ENCODE measurements around the gene BHMT2. TPM values are rescaled to one million over a fixed set of nuclear protein-coding genes. Genes with fewer than 3 reads are reported as not detected.

Gene BHMT2
- total and polyA plus RNA-seq, 5 donors from 2014 or later: not detected

DNA sequence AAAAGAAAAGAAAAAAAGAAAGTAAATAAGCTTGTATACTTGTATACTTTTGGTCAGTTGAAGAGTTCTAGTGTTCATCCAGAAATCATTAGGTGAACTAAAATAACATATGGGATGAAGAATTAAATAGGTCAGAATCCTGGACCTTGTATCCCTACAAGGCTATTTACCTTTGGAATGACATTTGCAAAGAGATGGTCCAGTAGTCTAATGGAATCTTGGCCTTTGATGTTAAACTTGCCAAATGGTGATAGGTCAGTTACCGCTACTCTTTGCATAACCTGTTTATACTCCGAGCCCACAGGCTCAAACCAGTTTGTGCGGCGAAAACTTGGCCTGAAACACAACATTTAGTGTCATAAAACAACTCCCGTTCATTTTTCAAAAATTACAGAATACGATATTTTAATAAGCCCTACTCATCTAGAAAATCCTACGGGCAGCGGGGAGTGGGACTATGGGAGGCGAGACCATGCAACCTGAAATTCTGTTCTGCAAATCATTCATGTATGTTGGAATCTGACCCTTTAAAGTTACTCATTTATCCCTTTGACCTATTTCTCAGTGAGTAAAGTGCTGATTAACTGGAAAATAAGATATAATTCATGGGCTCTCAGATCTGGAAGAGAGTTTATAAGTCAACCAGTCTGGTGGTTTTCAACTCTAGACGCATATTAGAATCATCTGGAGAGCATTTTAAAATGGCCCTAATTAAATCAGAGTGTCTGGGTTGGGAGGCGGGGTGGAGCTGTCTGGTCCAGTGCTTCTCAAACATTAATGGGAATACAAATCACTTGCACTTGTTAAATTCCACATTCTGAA, 38.7 kb upstream of the BHMT2 start:
- Histone ChIP-seq H3K36me3 (ENCODE audit: control insufficient read depth, insufficient read depth, low read length) (no peaks in the 10 kb centered on the region), H3K4me3 (ENCODE audit: low read depth, low read length) (no peak overlapping the region), H3K9me3 (ENCODE audit: control insufficient read depth in 2 of 2, low read length in 2 of 2) (no peaks in the 10 kb centered on the region), H3K27ac (ENCODE audit: insufficient read depth, low read length, poor library complexity, severe bottlenecking) (no peak overlapping the region), H3K27me3 (ENCODE audit: control insufficient read depth, insufficient read depth, low read length) (no peaks in the 10 kb centered on the region), H3K4me1 (ENCODE audit: control insufficient read depth, insufficient read depth, low read length, poor library complexity, severe bottlenecking) (no peaks in the 10 kb centered on the region)
- DNase-seq: no peak
- Mint-ChIP-seq H3K36me3 (no peaks in the 10 kb centered on the region), H3K27me3 (peaks cover 4% of the 10 kb centered on the region), H3K27ac (peak overlapping the region in 1 of 3 donors; percentile 56), H3K9me3 (no peaks in the 10 kb centered on the region), H3K4me1 (no peaks in the 10 kb centered on the region), H3K4me3 (no peak overlapping the region)
- no peak for ATAC-seq (ENCODE audit: low read depth in 2 of 2)

DNA sequence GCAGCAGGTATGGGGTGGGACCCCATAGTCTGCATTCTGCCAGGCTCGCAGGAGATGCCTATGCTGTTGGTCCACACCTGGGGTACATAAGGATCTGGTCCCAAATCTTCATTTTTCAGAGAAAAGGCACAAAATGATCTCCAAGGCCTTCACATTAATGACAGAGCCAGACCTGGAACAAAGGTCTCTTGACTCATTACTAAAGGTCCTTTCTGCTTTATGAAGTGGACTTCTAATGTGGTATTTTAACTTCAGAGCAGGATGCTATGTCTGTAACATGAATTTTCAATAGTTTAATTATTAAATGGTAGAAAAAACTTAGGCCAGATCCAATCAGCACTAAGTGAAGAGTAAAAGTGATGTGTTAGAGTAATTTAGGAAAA, 38.1 kb upstream of the BHMT2 start:
- Histone ChIP-seq H3K9me3 (ENCODE audit: control insufficient read depth in 2 of 2, low read length in 2 of 2) (no peaks in the 10 kb centered on the region), H3K27ac (ENCODE audit: insufficient read depth, low read length, poor library complexity, severe bottlenecking) (no peak overlapping the region), H3K27me3 (ENCODE audit: control insufficient read depth, insufficient read depth, low read length) (no peaks in the 10 kb centered on the region), H3K36me3 (ENCODE audit: control insufficient read depth, insufficient read depth, low read length) (no peaks in the 10 kb centered on the region), H3K4me3 (ENCODE audit: low read depth, low read length) (no peak overlapping the region), H3K4me1 (ENCODE audit: control insufficient read depth, insufficient read depth, low read length, poor library complexity, severe bottlenecking) (no peaks in the 10 kb centered on the region)
- Mint-ChIP-seq H3K36me3 (no peaks in the 10 kb centered on the region), H3K27me3 (peaks cover 4% of the 10 kb centered on the region), H3K4me1 (no peaks in the 10 kb centered on the region), H3K4me3 (no peak overlapping the region), H3K9me3 (no peaks in the 10 kb centered on the region), H3K27ac (no peak overlapping the region)
- ATAC-seq (ENCODE audit: low read depth in 2 of 2) (no peak), DNase-seq (no peak)

- H3K27ac ChIP-seq (ENCODE audit: insufficient read depth, low read length, poor library complexity, severe bottlenecking): no peak overlapping the region
- no peaks in the 10 kb centered on the region for H3K36me3 ChIP-seq (ENCODE audit: control insufficient read depth, insufficient read depth, low read length)
- H3K27me3 ChIP-seq (ENCODE audit: control insufficient read depth, insufficient read depth, low read length): no peaks in the 10 kb centered on the region
- H3K4me3 Mint-ChIP-seq: no peak overlapping the region
- no peaks in the 10 kb centered on the region for H3K36me3 Mint-ChIP-seq
- H3K4me1 Mint-ChIP-seq: no peaks in the 10 kb centered on the region
- no peaks in the 10 kb centered on the region for H3K9me3 Mint-ChIP-seq
- no peaks in the 10 kb centered on the region for H3K4me1 ChIP-seq (ENCODE audit: control insufficient read depth, insufficient read depth, low read length, poor library complexity, severe bottlenecking)
- H3K9me3 ChIP-seq (ENCODE audit: control insufficient read depth in 2 of 2, low read length in 2 of 2): peaks cover 0 to 5% of the 10 kb centered on the region in 2 experiments
- ATAC-seq (ENCODE audit: low read depth in 2 of 2) (no peak), DNase-seq (no peak)
- H3K27me3 Mint-ChIP-seq: peaks cover 4% of the 10 kb centered on the region
- H3K4me3 ChIP-seq (ENCODE audit: low read depth, low read length): no peak overlapping the region
- H3K27ac Mint-ChIP-seq: no peak overlapping the region
Observed at GRCh38 chr5:79032031-79032695, 37.4 kb upstream of the BHMT2 start.

GRCh38 chr5:79032782-79033181, 36.8 kb upstream of the BHMT2 start:
- Histone ChIP-seq H3K27me3 (ENCODE audit: control insufficient read depth, insufficient read depth, low read length) (no peaks in the 10 kb centered on the region), H3K27ac (ENCODE audit: insufficient read depth, low read length, poor library complexity, severe bottlenecking) (no peak overlapping the region), H3K4me3 (ENCODE audit: low read depth, low read length) (no peak overlapping the region), H3K36me3 (ENCODE audit: control insufficient read depth, insufficient read depth, low read length) (no peaks in the 10 kb centered on the region), H3K9me3 (ENCODE audit: control insufficient read depth in 2 of 2, low read length in 2 of 2) (peaks cover 0 to 9% of the 10 kb centered on the region in 2 experiments), H3K4me1 (ENCODE audit: control insufficient read depth, insufficient read depth, low read length, poor library complexity, severe bottlenecking) (no peaks in the 10 kb centered on the region)
- no peak for DNase-seq
- no peaks in the 10 kb centered on the region for H3K36me3 Mint-ChIP-seq
- H3K4me3 Mint-ChIP-seq: no peak overlapping the region
- H3K4me1 Mint-ChIP-seq: no peaks in the 10 kb centered on the region
- no peaks in the 10 kb centered on the region for H3K9me3 Mint-ChIP-seq
- no peak for ATAC-seq (ENCODE audit: low read depth in 2 of 2)
- no peak overlapping the region for H3K27ac Mint-ChIP-seq
- peaks cover 4% of the 10 kb centered on the region for H3K27me3 Mint-ChIP-seq

- no peaks in the 10 kb centered on the region for H3K27me3 ChIP-seq (ENCODE audit: control insufficient read depth, insufficient read depth, low read length)
- no peaks in the 10 kb centered on the region for H3K9me3 Mint-ChIP-seq
- H3K36me3 ChIP-seq (ENCODE audit: control insufficient read depth, insufficient read depth, low read length): no peaks in the 10 kb centered on the region
- H3K4me3 Mint-ChIP-seq: no peak overlapping the region
- H3K4me1 ChIP-seq (ENCODE audit: control insufficient read depth, insufficient read depth, low read length, poor library complexity, severe bottlenecking): no peaks in the 10 kb centered on the region
- H3K36me3 Mint-ChIP-seq: no peaks in the 10 kb centered on the region
- no peak overlapping the region for H3K4me3 ChIP-seq (ENCODE audit: low read depth, low read length)
- no peak for DNase-seq
- H3K27me3 Mint-ChIP-seq: peaks cover 7% of the 10 kb centered on the region
- H3K27ac Mint-ChIP-seq: no peak overlapping the region
- H3K4me1 Mint-ChIP-seq: no peaks in the 10 kb centered on the region
- ATAC-seq (ENCODE audit: low read depth in 2 of 2): no peak
- H3K9me3 ChIP-seq (ENCODE audit: control insufficient read depth in 2 of 2, low read length in 2 of 2): peaks cover 0 to 9% of the 10 kb centered on the region in 2 experiments
- H3K27ac ChIP-seq (ENCODE audit: insufficient read depth, low read length, poor library complexity, severe bottlenecking): no peak overlapping the region
Observed at GRCh38 chr5:79035237-79035636, 34.3 kb upstream of the BHMT2 start.

- no peaks in the 10 kb centered on the region for H3K4me1 ChIP-seq (ENCODE audit: control insufficient read depth, insufficient read depth, low read length, poor library complexity, severe bottlenecking)
- no peak overlapping the region for H3K4me3 ChIP-seq (ENCODE audit: low read depth, low read length)
- no peaks in the 10 kb centered on the region for H3K27me3 ChIP-seq (ENCODE audit: control insufficient read depth, insufficient read depth, low read length)
- no peak overlapping the region for H3K27ac ChIP-seq (ENCODE audit: insufficient read depth, low read length, poor library complexity, severe bottlenecking)
- ATAC-seq (ENCODE audit: low read depth in 2 of 2): no peak
- Mint-ChIP-seq H3K27ac (no peak overlapping the region), H3K9me3 (no peaks in the 10 kb centered on the region), H3K4me1 (no peaks in the 10 kb centered on the region), H3K27me3 (peaks cover 9% of the 10 kb centered on the region), H3K36me3 (no peaks in the 10 kb centered on the region), H3K4me3 (no peak overlapping the region)
- no peak for DNase-seq
- H3K9me3 ChIP-seq (ENCODE audit: control insufficient read depth in 2 of 2, low read length in 2 of 2): peaks cover 0 to 9% of the 10 kb centered on the region in 2 experiments
- no peaks in the 10 kb centered on the region for H3K36me3 ChIP-seq (ENCODE audit: control insufficient read depth, insufficient read depth, low read length)
Observed at GRCh38 chr5:79036769-79037168, 32.8 kb upstream of the BHMT2 start.

DNA sequence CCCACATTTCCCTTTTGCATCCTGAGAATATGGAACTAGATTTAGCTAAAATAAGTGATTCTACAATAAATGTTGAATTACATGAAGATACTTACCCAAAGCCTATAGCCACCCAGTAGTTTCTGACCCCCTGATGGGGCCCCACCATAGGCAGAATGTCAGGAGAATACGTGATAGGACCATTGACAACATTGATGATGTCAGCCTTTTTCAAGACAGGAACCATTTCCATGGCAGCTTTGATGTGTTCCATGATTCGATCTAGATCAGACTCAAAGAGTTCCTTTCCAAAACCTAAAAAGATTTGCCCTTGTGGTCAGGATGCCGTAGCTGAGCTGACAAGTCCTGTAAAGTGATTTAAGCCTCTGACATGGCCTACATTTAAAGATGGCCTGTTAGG, 27.4 kb upstream of the BHMT2 start:
- no peaks in the 10 kb centered on the region for H3K4me1 Mint-ChIP-seq
- no peak overlapping the region for H3K4me3 ChIP-seq (ENCODE audit: low read depth, low read length)
- no peaks in the 10 kb centered on the region for H3K4me1 ChIP-seq (ENCODE audit: control insufficient read depth, insufficient read depth, low read length, poor library complexity, severe bottlenecking)
- H3K27ac ChIP-seq (ENCODE audit: insufficient read depth, low read length, poor library complexity, severe bottlenecking): no peak overlapping the region
- H3K27ac Mint-ChIP-seq: no peak overlapping the region
- DNase-seq (no peak), ATAC-seq (ENCODE audit: low read depth in 2 of 2) (no peak)
- H3K36me3 ChIP-seq (ENCODE audit: control insufficient read depth, insufficient read depth, low read length): no peaks in the 10 kb centered on the region
- H3K9me3 ChIP-seq (ENCODE audit: control insufficient read depth in 2 of 2, low read length in 2 of 2): peaks cover 0 to 4% of the 10 kb centered on the region in 2 experiments
- no peaks in the 10 kb centered on the region for H3K9me3 Mint-ChIP-seq
- H3K4me3 Mint-ChIP-seq: no peak overlapping the region
- H3K36me3 Mint-ChIP-seq: no peaks in the 10 kb centered on the region
- H3K27me3 ChIP-seq (ENCODE audit: control insufficient read depth, insufficient read depth, low read length): peaks cover 2% of the 10 kb centered on the region
- peaks cover 4% of the 10 kb centered on the region for H3K27me3 Mint-ChIP-seq

DNA sequence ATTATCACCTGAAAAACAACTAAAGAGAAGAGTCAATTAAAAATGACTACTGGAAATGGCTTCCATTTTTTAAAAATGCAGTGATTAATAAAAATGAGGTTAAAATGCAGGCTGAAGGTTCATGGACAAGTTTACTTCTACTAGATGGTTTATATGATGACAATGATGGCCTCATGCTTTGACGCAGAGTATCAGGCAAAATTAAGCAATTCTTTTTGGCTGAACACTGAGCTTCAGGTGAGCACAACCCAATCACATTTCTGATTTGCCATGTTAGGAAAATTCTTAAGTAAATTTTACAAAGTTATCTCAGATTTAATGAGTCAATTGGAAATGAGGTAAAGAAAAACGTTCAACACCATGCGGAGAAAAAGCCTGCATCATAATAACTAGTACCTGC, 22.4 kb upstream of the BHMT2 start:
- Histone ChIP-seq H3K27ac (ENCODE audit: insufficient read depth, low read length, poor library complexity, severe bottlenecking) (no peak overlapping the region), H3K4me3 (ENCODE audit: low read depth, low read length) (no peak overlapping the region), H3K27me3 (ENCODE audit: control insufficient read depth, insufficient read depth, low read length) (peaks cover 2% of the 10 kb centered on the region), H3K36me3 (ENCODE audit: control insufficient read depth, insufficient read depth, low read length) (no peaks in the 10 kb centered on the region), H3K9me3 (ENCODE audit: control insufficient read depth in 2 of 2, low read length in 2 of 2) (peaks cover 0 to 3% of the 10 kb centered on the region in 2 experiments), H3K4me1 (ENCODE audit: control insufficient read depth, insufficient read depth, low read length, poor library complexity, severe bottlenecking) (no peaks in the 10 kb centered on the region)
- no peak overlapping the region for H3K4me3 Mint-ChIP-seq
- no peaks in the 10 kb centered on the region for H3K4me1 Mint-ChIP-seq
- H3K27ac Mint-ChIP-seq: no peak overlapping the region
- DNase-seq: no peak
- peaks cover 0 to 6% (median 0%) of the 10 kb centered on the region in 7 donors for H3K9me3 Mint-ChIP-seq
- ATAC-seq (ENCODE audit: low read depth in 2 of 2): no peak
- H3K27me3 Mint-ChIP-seq: peaks cover 24% of the 10 kb centered on the region
- H3K36me3 Mint-ChIP-seq: no peaks in the 10 kb centered on the region

All from CD4-positive, CD25-positive, alpha-beta regulatory T cell (primary cell).